H1 (cell line): ENCODE measurements around the gene CTU1. TPM values are rescaled to one million over a fixed set of nuclear protein-coding genes. Genes with fewer than 3 reads are reported as not detected.

Experiments
- BCL11A ChIP-seq, 2 experiments: IDR thresholded peaks; one replicate each; pipeline ENCODE4 v1.6.1; 2011; ENCODE audit warnings: low read depth in 2 of 2, low read length in 2 of 2, mild to moderate bottlenecking in 2 of 2
- CHD7 ChIP-seq: fragments of 300-600 bp; sonication (generic); IDR thresholded peaks from 2 replicates; pipeline ENCODE4 v1.7.1; 2012; ENCODE audit warnings: low read length, moderate library complexity, mild to moderate bottlenecking, inconsistent platforms; ENCODE audit not compliant: insufficient replicate concordance
- MAX ChIP-seq: IDR thresholded peaks from 2 replicates; pipeline ENCODE4 v1.6.1; 2012; ENCODE audit warnings: inconsistent platforms
- RBBP5 ChIP-seq: IDR thresholded peaks from 2 replicates; pipeline ENCODE4 v1.7.1; 2012; ENCODE audit warnings: low read depth, mild to moderate bottlenecking, inconsistent platforms, low read length, moderate library complexity, borderline replicate concordance
- TBP ChIP-seq: IDR thresholded peaks from 2 replicates; pipeline ENCODE4 v1.6.1; 2011; ENCODE audit warnings: low read depth, low read length, improper control_type of control experiment
- polyA plus RNA-seq, 7 experiments: library from polyadenylated mRNA; depleted of rRNA in 3 of 7; stranded (reverse) in 5 of 7; unstranded in 2 of 7; fragments of >200 nt in 5 of 7; fragments of 200-250 nt in 2 of 7; gene quantifications; 1 replicate in 5 of 7; 2 replicates in 1 of 7; 4 replicates in 1 of 7; pipeline versions ENCODE4 v1.2.1 to v1.2.3, GENCODE V29; 2011 to 2013; ENCODE audit warnings: missing spikeins in 2 of 7, mixed read lengths in 2 of 7
- total RNA-seq: library from RNA; stranded (reverse); fragmentation: NEBNext Ultra II Directional; extraction: Animal tissue kit (Norgen Biotek cat#: 25700); gene quantifications from 2 replicates; pipeline ENCODE4 v1.2.1, GENCODE V29; 2021

Gene CTU1
- total and polyA plus RNA-seq, 2 of the 8 experiments (the other 6 are each of a cell fraction or from before 2014, with no cell fraction given) = 4.6 to 7.2 TPM

- TF ChIP-seq CHD7 (no peak), MAX (no peak), RBBP5 (no peak), TBP (no peak), BCL11A (IDR thresholded peaks at IDR 0.05; ENCODE audit: low read depth in 2 of 2, low read length in 2 of 2) (no peak)
Measured at GRCh38 chr19:51146751-51147150, 38.5 kb upstream of the CTU1 start (continued).
